Measurements from ENCODE around the gene TCAIM.
"Not testable (repeated sequence)": the region's sequence is repeated elsewhere in the genome, so short reads cannot be mapped to it uniquely, and the experiment has no call there.

TCAIM gene

DNA sequence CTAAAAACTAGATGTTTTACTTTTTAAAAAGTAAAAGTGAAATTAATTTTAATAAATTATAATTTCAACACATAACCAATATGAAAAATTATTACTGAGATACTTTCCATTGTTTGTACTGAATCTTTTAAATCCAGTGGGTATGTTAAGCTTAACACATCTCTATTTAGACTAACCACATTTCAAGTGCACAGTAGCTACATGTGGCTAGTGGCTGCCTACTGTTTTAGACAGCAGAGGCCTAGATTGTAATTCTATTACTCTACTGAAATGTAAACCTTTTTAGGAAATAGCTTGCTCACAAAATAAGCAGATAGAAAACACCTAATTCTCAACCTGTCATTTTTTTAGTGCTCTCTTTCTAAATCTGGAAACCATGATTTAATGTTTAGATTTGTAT is 4.9 kb downstream of the TCAIM start:
- in situ Hi-C loops (cut with MboI; ENCODE audit: low sequenced_read_pairs): no loop called here

DNA sequence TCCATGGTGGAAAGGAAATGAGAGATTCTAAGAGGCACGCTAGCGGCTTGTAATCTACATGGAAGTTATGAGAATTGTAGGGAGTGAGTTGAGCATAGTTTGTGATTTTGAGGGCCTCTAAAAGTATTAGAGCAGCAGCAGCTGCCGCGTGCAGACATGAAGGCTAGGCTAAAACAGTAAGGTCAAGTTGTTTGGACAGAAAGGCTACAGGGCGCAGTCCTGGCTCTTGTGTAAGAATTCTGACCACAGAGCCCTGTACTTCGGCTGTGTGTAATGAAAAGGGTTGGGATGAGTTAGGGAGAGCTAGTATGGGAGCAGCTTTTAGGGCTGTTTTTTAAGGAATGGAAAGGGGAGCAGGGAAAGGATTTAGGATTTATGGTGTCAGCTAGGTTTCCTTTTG is 8.0 kb downstream of the TCAIM start:
- in situ Hi-C loops (cut with MboI; ENCODE audit: low sequenced_read_pairs): not testable (repeated sequence)

DNA sequence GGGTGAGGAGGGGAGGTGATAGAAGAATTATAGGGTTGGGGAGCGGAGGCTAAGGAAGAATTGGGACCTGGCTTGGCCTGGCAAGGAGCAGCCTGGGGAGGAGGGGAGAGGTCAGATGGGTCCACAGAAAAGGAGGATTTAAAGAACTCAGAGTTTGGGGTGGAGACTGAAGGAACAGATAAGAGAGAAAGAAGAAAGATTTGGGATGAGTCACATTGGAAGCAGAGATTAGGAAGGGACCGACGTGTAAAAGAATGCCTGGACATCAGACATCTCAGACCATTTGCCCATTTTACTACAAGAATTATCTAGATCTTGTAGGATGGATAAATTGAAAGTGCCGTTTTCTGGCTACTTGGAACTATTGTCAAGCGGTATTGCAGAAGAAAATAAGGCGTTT is 10.4 kb downstream of the TCAIM start:
- in situ Hi-C loops (cut with MboI; ENCODE audit: low sequenced_read_pairs): no loop called here

DNA sequence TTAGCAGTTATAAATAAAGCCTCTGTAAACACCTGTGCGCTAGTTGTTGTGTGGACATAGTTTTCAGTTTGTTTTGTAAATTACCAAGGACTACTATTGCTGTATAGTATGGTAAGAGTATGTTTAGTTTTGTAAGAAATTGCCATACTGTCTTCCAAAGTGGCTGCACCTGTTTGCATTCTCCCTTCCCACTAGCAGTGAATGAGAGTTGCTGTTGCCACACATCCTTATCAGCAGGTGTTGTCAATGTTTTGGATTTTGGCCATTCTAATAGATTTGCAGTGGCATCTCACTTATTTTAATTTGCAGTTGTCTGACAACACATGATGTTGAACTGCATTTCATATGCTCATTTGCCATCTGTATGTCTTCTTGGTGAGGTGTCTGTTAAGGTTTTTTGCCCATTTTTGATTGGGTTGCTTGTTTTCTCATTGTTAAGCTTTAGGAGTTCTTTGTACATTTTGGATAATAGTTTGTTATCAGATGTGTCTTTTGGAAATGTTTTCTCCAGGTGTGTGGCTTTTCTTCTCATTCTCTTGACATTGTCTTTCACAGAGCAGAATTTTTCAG is 14.9 kb downstream of the TCAIM start:
- in situ Hi-C loops (cut with MboI; ENCODE audit: low sequenced_read_pairs): no loop called here

DNA sequence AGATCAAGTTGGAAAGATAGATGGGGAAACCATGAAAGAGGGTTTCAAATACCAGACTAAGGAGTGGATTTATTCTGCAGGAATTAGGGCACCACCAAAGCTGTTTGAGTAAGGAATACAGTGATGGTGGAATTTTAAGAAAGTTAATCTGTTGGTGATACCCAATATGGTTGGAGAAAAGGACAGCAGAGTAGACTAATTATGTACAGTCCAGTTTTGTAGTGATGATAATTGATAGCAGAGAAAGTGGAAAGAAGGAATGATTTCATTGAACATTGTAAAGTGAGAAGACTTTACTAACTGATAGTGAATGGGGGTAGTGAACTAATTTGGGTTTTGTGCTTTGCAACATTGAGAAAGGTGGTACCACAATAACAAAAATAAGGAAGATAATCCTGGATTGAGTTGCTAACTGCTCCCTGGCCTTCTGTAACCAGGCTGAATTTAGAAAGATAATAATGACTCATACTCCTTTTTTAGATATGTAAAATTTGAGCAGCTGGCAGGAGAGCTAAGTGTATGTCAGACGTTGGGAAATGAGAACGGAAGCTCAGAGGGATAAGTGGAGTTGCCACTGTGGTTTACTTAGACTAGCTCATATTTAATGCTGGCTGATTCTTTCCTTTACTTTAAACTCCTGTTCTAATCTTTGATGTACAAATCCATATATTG is 16.9 kb downstream of the TCAIM start:
- in situ Hi-C loops (cut with MboI; ENCODE audit: low sequenced_read_pairs): no loop called here

DNA sequence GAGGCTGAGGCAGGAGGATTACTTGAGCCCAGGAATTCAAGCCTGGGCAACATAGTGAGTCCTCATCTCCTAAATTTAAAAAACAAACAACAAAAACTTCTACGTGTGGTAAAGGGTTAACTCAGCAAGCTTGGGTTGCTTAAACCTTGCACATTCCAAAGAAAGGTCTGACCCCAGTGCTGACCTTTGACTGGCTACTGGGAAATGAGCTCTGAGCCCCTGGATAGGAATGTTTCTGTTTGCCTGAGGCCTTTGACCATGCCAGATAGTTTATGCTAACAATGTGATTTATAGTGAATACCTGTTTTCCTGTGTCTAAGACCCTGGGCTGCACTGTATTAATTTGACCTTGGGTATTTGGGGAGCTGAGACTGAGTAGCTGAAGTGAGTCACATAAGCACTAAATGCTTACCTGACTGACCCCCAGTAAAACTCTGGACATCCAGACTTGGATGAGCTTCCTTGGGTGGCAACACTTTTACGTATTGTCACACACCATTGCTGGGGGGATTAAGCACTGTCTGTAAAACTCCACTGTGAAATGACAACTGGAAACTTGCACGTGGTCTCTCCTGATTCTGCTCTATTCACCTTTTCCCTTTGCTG is 20.7 kb downstream of the TCAIM start:
- in situ Hi-C loops (cut with MboI; ENCODE audit: low sequenced_read_pairs): no loop called here

DNA sequence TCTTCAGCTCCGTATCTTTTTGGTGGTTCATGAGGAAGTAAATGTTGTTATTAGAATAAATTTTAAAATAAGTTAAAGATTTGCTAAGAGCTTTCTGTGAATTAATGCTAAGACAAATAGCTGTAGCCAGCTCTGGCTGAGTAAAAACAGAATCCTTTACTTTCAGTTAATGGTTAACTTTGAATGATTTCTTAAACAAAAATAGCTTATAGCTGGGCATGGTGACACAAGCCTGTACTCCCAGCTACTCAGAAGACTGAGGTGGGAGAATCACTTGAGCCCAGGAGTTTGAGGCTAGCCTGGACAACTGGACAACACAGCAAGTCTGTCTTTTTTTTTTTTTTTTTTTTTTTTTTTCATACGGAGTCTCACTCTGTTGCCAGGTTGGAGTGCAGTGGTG is 25.0 kb downstream of the TCAIM start:
- in situ Hi-C loops (cut with MboI; ENCODE audit: low sequenced_read_pairs): no loop called here

DNA sequence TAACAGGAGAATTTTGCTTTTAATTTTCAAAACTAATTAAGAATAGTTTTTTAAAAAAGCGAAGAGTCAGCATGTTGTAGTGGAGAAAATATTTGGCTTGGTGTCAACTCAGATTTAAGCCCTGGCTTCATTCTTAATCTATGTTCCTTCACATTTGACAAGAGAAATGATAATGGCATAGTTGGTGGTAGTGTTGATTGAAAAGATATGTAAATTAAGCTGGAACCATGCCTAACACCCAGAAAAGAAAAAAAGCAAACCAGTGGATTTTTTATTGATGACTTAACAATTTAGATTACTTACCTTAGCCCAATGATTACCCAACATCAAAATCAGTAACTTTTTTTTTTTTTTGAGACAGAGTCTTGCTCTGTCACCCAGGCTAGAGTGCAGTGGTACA is 27.4 kb downstream of the TCAIM start:
- in situ Hi-C loops (cut with MboI; ENCODE audit: low sequenced_read_pairs): no loop called here

DNA sequence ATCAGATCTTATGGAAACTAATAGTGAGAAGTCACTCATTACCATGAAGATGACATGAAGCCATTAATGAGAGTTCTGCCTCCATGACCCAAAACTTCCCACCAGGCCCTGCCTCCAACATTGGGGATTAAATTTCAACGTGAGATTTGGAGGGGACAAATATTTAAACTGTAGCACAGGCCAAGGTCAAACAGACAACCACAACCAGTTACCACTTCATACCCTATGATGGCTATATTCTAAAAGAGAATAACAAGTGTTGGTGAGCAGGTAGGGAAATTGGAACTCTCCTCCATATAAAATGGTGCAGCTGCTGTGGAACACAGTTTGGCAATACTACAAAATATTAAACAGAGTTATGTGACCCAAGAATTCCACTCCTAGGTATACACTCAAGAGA is 36.9 kb downstream of the TCAIM start:
- in situ Hi-C loops (cut with MboI; ENCODE audit: low sequenced_read_pairs): no loop called here

DNA sequence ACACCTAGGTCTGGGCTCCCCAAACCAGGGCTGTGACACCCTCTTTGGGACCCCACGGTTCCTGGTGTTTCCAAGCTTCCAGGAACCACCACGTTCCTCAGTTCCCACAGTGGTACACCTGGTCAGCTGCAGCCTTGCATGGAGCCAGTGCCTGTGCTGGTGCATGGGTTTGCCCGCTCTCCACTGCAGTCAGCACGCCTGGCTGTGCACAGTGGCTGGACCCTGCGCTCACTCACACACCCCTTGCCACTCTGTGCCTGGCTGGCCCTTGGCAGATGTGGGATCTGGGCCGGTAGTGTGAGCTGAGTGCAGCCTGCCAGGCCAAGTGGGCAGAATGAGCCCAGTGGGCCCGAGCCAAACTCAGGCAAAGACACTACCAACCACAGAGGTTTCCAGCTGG is 48.8 kb downstream of the TCAIM start:
- in situ Hi-C loops (cut with MboI; ENCODE audit: low sequenced_read_pairs): no loop called here

DNA sequence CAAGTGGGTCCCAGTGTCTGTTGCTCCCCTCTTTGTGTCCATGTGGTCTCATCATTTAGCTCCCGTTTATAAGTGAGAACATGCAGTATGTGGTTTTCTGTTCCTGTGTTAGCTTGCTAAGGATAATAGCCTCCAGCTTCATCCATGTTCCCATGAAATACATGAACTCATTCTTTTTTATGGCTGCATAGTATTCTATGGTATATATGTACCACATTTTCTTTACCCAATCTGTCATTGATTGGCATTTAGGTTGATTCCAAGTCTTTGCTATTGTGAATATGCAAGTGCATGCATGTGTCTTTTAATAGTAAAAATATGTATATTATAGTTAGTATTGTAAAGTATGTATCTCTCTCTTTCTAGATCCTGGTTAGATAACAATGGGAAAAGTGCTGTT is 53.9 kb downstream of the TCAIM start:
- in situ Hi-C loops (cut with MboI; ENCODE audit: low sequenced_read_pairs): no loop called here

DNA sequence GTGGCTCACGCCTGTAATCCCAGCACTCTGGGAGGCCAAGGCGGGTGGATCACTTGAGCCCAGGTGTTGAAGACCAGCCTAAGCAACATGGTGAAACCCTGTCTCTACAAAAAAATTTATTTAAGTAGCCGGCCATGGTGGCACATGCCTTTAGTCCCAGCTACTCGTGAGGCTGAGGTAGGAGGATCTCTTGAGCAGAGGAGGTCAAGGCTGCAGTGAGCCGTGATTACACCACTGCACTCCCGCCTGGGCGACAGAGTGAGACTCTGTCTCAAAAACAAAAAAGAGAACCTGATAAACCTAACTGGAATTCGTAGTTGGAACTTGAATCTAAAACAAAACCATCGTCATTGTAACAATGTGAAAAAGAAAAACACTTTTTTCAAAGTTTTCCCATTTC is 57.1 kb downstream of the TCAIM start:
- in situ Hi-C loops (cut with MboI; ENCODE audit: low sequenced_read_pairs): no loop called here

DNA sequence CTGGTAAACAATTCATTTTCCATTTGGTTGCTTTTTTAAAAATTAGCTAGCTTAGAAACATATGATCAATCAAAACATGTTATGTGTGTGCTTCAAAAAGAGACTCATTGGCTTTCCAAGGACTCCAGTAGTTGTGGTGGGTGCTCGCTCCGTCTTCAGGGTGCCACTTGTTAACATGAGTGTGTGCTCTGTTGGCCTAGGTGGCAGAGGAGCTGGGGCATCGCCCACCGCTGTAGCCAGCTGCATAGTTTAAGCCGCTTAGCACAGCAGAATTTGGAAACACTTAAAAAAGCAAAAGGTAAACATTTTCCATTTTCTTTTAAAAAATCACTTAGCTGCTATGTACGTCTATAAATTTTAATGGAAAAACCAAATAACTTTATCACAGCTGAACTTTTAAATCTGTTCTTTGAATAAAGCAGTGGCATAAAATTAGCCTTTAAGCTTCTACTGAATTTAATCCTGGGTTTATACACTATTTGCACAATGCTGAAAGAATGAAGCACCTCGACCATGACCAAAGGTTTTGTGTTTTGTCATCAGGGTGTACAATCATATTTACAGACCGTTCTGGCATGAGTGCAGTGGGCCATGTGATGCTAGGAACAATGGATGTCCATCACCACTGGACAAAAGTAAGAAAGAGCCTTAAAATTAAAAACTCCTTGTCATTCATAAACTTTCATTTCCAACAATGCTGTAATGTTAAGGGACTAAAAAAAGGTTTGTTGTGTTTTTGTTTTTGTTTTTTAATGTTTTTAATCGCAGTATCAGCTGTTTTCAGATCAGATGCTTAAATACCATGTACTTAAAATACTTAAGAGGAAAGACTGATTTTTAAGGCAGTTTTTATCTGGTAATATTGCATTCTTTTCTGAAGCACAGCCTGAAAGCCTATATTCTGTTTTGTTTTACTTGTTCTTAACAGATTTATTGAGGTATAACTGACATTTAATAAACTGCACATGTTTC is 57.9 kb downstream of the TCAIM start:
- in situ Hi-C loops (cut with MboI; ENCODE audit: low sequenced_read_pairs): no loop called here

DNA sequence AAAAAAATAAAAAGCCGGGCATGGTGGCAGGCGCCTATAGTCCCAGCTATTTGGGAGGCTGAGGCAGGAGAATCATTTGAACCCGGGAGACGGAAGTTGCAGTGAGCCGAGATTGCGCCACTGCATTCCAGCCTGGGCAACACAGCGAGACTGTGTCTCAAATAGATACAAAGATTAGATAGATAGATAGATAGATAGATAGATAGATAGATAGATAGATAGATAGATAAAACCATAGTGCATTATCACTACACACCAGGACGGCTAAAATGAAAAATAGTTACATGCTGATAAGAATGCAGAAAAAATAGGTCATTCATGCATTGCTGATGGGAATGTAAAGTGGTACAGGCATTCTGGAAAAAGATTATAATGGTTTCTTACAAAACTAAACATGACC is 59.7 kb downstream of the TCAIM start:
- in situ Hi-C loops (cut with MboI; ENCODE audit: low sequenced_read_pairs): not testable (repeated sequence)

DNA sequence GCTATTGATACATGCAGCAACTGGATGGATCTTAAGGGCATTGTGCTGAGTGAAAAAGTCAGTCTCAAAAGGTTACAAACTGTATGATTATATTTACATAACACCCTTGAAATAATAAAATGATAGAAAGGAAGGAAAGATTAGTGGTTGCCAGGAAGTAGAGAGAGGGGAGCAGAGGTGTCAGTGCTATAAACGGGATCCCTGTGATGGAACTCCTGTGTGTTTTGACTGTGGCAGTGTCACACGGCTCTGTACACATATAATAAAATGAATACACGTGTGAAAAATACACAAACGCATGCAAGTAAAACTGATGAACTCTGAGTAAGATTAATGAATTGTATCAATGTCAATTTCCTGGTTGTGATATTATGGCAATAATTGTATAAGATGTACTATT is 60.3 kb downstream of the TCAIM start:
- in situ Hi-C loops (cut with MboI; ENCODE audit: low sequenced_read_pairs): no loop called here

DNA sequence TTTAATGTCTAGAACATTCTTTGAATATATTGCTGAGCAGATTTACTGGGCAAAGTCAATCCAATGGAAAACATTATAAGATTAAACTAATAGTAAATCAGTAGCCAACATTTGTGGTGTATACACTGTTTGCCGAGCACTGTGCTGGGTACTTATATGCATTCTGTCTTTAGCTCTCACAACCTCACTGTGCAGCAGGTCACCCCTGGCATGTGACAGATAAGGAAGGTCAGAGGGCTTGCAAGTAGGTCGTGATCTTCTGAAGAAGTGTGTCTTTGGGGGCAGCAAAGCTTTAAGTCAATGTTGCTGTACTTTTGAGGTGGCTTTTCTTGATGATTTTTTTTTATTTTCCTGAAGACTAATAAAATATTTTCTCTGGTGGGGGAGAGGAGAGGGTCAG is 62.2 kb downstream of the TCAIM start:
- in situ Hi-C loops (cut with MboI; ENCODE audit: low sequenced_read_pairs): no loop called here

DNA sequence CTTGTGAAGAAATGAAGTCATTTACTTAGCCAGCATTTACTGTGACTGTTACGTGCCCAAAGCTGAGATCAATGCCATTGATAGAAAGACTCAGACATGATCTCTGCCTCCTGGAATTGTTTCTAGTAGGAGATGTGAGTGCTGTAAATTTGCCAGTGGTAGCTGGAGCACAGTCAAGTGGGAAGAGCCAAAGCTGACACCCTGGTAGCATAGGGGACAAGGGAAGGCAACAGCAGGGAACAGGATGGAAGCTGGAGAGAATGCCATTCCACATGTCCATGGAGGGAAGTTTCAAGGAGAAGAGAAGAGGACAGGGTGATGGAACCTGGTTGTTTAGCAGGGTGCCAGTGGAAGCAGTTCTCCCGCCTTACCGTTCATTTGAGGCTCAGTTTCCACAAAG is 64.0 kb downstream of the TCAIM start:
- in situ Hi-C loops (cut with MboI; ENCODE audit: low sequenced_read_pairs): no loop called here

DNA sequence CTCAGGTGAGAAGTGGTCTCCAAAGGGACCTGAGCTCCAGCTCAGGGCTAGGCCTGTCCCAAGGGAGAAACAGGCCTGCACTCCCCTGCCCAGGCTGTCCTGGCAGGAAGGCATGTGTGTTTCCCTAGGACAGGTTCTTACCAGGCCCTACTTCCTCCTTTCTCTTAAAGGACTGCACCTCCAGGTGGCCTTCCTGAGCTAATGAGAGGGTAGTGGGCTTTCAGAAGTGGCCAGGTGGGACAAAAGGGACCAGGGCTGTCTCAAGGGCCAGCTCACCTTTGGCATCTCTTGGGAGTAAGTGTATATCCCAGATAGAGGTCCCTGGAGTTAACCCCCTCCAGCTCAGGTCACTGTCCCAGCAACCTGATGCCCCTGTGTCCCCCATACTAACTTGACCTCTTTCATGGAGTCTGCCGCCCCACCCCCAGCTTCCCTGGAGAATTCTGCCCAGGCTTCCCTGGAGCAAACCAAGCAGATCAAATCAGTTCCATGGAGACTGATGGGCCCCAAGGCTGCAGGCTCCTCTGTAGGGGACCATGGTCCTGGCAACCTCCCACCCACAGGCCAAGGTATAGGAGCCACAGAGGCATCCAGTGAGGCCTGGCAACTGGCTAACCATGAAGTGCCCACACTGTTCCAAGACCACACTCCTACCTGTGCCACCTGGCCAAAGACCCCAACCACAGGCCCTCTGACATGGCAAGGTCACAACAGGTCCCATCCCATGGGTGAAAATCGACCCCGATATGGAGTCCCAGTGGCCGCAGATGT is 71.3 kb downstream of the TCAIM start:
- in situ Hi-C loops (cut with MboI; ENCODE audit: low sequenced_read_pairs): no loop called here

DNA sequence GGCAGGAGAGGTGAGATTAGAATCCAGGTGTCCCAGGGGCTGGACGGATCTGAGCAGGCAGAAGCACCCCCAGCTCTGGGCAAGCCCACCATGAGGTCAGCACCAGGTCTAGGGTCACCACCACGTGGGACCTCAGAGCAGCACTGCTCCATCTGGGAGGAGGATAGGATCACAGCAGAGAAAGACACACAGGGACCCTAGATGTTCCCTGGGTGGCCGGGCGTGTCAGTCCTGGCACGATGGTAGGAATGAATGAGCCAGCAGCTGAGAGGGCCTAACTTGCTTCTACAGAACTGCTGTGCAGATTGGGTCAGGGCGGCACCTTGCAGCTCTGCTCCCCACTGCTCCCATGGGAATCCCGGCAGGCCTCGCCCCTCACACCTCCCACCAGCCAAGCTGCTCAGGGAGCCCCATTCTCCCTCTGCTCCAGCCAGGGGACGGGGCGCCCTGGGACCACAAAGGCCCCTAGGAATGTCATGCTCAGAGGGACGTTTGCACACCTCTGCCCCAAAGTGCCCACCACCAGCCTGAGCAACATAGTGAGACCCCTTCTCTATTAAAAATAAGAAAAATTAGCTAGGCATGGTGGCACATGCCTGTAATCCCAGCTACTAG is 72.6 kb downstream of the TCAIM start:
- in situ Hi-C loops (cut with MboI; ENCODE audit: low sequenced_read_pairs): no loop called here

DNA sequence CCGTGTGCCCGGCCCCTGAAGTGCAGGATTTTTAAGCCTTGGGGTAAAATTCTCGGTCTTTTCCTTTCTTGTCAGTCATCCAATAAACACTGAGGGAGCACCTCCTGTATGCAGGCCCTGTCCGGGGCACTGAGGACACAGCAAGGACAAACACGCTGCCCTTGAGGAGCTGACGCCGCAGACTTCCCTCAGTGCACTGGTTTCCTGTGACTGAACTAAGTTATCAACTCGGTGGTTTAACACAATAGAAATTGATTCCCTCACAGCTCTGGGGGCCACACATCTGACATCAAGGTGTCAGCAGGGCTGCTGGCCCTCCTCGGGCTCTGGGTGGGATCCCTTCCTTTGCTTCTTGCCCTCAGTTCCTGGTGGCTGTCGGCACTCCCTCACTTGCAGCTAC is 73.8 kb downstream of the TCAIM start:
- in situ Hi-C loops (cut with MboI; ENCODE audit: low sequenced_read_pairs): no loop called here

All from HL-60/S4 (cell line).